IMR-90 (cell line): ENCODE data around the gene CEP162. TPM values are rescaled to one million over a fixed set of nuclear protein-coding genes. Genes with fewer than 3 reads are reported as not detected.

Experiments
- ATAC-seq: fragments of 200-7000 bp; cut with Tn5 transposase; 2 replicates; pipeline ENCODE4 v1.9.1; 2020; ENCODE audit warnings: low read depth, mild to moderate bottlenecking, moderate library complexity
- BruUV-seq: library from RNA; stranded (reverse); fragments of 400-500 nt; replicated peaks from 2 replicates; lab custom pipeline; 2021; lab: Mats Ljungman, UMichigan
- CTCF ChIA-PET: fragments of 300-600 bp; formaldehyde crosslinking; extraction: SDS; loops from one replicate; lab custom pipeline; 2021; ENCODE audit warnings: antibody characterized with exemption; lab: Yijun Ruan, JAX
- POLR2A ChIA-PET: fragments of 300-600 bp; sonication (Branson Sonifier 250); formaldehyde crosslinking; loops from one replicate; lab custom pipeline; 2022; ENCODE audit warnings: antibody characterized with exemption; ENCODE audit not compliant: unreplicated experiment; lab: Charles Lee
- DNase-seq: peaks from one replicate; pipeline ENCODE4 v3.0.0; 2013
- H2AFZ ChIP-seq: replicated peaks from 2 replicates; pipeline ENCODE3; 2013; ENCODE audit warnings: low read length, mild to moderate bottlenecking; ENCODE audit not compliant: poor library complexity
- H2AK5ac ChIP-seq: 2 replicates; pipeline ENCODE4 v1.6.1; 2013; ENCODE audit warnings: low read depth, low read length, inconsistent platforms
- H2AK9ac ChIP-seq: replicated peaks from 2 replicates; pipeline ENCODE3; 2013; ENCODE audit warnings: mild to moderate bottlenecking, low read depth, low read length, moderate library complexity; ENCODE audit not compliant: poor library complexity
- H2BK120ac ChIP-seq: 2 replicates; pipeline ENCODE4 v1.6.1; 2013; ENCODE audit warnings: low read depth, low read length, inconsistent platforms
- H2BK15ac ChIP-seq: 3 replicates; pipeline ENCODE4 v1.6.1; 2013; ENCODE audit warnings: low read depth, low read length, inconsistent platforms
- H2BK20ac ChIP-seq: 2 replicates; pipeline ENCODE4 v1.6.1; 2013; ENCODE audit warnings: low read depth, mild to moderate bottlenecking, inconsistent platforms, low read length, moderate library complexity
- H2BK5ac ChIP-seq: 2 replicates; pipeline ENCODE4 v1.6.1; 2013; ENCODE audit warnings: mild to moderate bottlenecking, low read depth, low read length, inconsistent platforms; ENCODE audit not compliant: poor library complexity, severe bottlenecking
- H3K14ac ChIP-seq: replicated peaks from 2 replicates; pipeline ENCODE4 v1.6.1; 2013; ENCODE audit warnings: low read depth, low read length, inconsistent platforms
- H3K18ac ChIP-seq: 2 replicates; pipeline ENCODE4 v1.6.1; 2013; ENCODE audit warnings: low read depth, low read length, control low read depth
- H3K23ac ChIP-seq: 2 replicates; pipeline ENCODE4 v1.6.1; 2013; ENCODE audit warnings: low read depth, low read length, inconsistent platforms
- H3K27ac ChIP-seq: 2 replicates; pipeline ENCODE4 v1.5.1; 2013; ENCODE audit warnings: mild to moderate bottlenecking, control low read depth, low read length; ENCODE audit not compliant: insufficient read depth
- H3K27me3 ChIP-seq: 2 replicates; pipeline ENCODE4 v1.6.1; 2013; ENCODE audit warnings: low read length; ENCODE audit not compliant: control insufficient read depth, insufficient read depth
- H3K36me3 ChIP-seq: 2 replicates; pipeline ENCODE4 v1.6.1; 2013; ENCODE audit warnings: low read length, mixed read lengths; ENCODE audit not compliant: control insufficient read depth, insufficient read depth
- H3K4ac ChIP-seq: 2 replicates; pipeline ENCODE4 v1.6.1; 2013; ENCODE audit warnings: low read depth, low read length, inconsistent platforms
- H3K4me1 ChIP-seq: 2 replicates; pipeline ENCODE4 v1.6.1; 2013; ENCODE audit warnings: low read length, mixed read lengths; ENCODE audit not compliant: control insufficient read depth, insufficient read depth
- H3K4me2 ChIP-seq: 2 replicates; pipeline ENCODE4 v1.6.1; 2013; ENCODE audit warnings: low read depth, mild to moderate bottlenecking, control low read depth, low read length, moderate library complexity
- H3K4me3 ChIP-seq: 2 replicates; pipeline ENCODE4 v1.5.1; 2013; ENCODE audit warnings: low read depth, mild to moderate bottlenecking, control low read depth, low read length, moderate library complexity; ENCODE audit not compliant: insufficient read depth
- H3K56ac ChIP-seq: 2 replicates; pipeline ENCODE4 v1.6.1; 2013; ENCODE audit warnings: low read length, inconsistent platforms; ENCODE audit not compliant: insufficient read depth; ENCODE audit errors: extremely low read depth
- H3K79me1 ChIP-seq, 2 experiments: 2 replicates each; pipeline ENCODE4 v1.6.1; 2013; ENCODE audit warnings: low read length in 2 of 2, inconsistent platforms in 1 of 2, low read depth in 1 of 2
- H3K9ac ChIP-seq: 2 replicates; pipeline ENCODE4 v1.6.1; 2013; ENCODE audit warnings: low read depth, low read length, control low read depth
- H3K9me1 ChIP-seq: 2 replicates; pipeline ENCODE4 v1.6.1; 2013; ENCODE audit warnings: low read length, inconsistent platforms; ENCODE audit not compliant: insufficient read depth
- H3K9me3 ChIP-seq: 2 replicates; pipeline ENCODE4 v1.6.1; 2013; ENCODE audit warnings: low read length; ENCODE audit not compliant: control insufficient read depth, insufficient read depth
- H4K20me1 ChIP-seq: 2 replicates; pipeline ENCODE4 v1.6.1; 2013; ENCODE audit warnings: low read length, inconsistent platforms; ENCODE audit not compliant: insufficient read depth
- H4K5ac ChIP-seq: 2 replicates; pipeline ENCODE4 v1.6.1; 2013; ENCODE audit warnings: mild to moderate bottlenecking, low read depth, low read length, control low read depth
- H4K8ac ChIP-seq, 2 experiments: 2 replicates each; pipeline ENCODE4 v1.6.1; 2013; ENCODE audit warnings: low read depth in 2 of 2, low read length in 2 of 2, control low read depth in 1 of 2, inconsistent platforms in 1 of 2
- H4K91ac ChIP-seq: 2 replicates; pipeline ENCODE4 v1.6.1; 2013; ENCODE audit warnings: low read depth, low read length, inconsistent platforms; ENCODE audit not compliant: insufficient read depth
- MAFK ChIP-seq: IDR thresholded peaks from 2 replicates; pipeline ENCODE4 v1.6.1; 2012; ENCODE audit warnings: low read depth, low read length, improper control_type of control experiment
- RAD21 ChIP-seq: IDR thresholded peaks from 2 replicates; pipeline ENCODE4 v1.6.1; 2012; ENCODE audit warnings: low read length, improper control_type of control experiment
- WGBS, 2 experiments: methylation state at CpG; one replicate each; pipeline versions ENCODE4 v1.1.5 to v1.1.7; 2013; ENCODE audit warnings: missing lambda C conversion rate in 2 of 2; ENCODE audit not compliant: insufficient read length in 1 of 2; ENCODE audit errors: extremely low coverage in 2 of 2; 5-methylcytosine and 5-hydroxymethylcytosine counted together
- dilution Hi-C: fragments of 300-500 bp; cut with HindIII; formaldehyde crosslinking; loops from one replicate; pipeline ENCODE4 v1.14.3; 2018; ENCODE audit warnings: low sequenced_read_pairs; ENCODE audit not compliant: unreplicated experiment
- in situ Hi-C: fragments of 300-500 bp; cut with MboI; formaldehyde crosslinking; loops from 3 replicates; pipeline ENCODE4 v1.14.3; 2019; ENCODE audit warnings: low sequenced_read_pairs, inconsistent platforms, mixed read lengths
- intact Hi-C: fragments of 100-400 bp; cut with micrococcal nuclease; formaldehyde crosslinking; loops from 2 replicates; pipeline ENCODE4 v1.10.0; 2022
- polyA plus RNA-seq, 3 experiments: library from polyadenylated mRNA; depleted of rRNA; stranded (reverse); fragments of >200 nt; gene quantifications; 2 replicates each; pipeline ENCODE4 v1.2.3, GENCODE V29; 2012; ENCODE audit warnings: low replicate concordance in 1 of 3
- total RNA-seq: library from RNA; depleted of rRNA; stranded (reverse); fragments of >200 nt; gene quantifications from 2 replicates; pipeline ENCODE4 v1.2.3, GENCODE V29; 2012

The CEP162 gene
- total and polyA plus RNA-seq, 2 of the 4 experiments (the other 2 are of a cell fraction) = 1.2 to 1.6 TPM

DNA sequence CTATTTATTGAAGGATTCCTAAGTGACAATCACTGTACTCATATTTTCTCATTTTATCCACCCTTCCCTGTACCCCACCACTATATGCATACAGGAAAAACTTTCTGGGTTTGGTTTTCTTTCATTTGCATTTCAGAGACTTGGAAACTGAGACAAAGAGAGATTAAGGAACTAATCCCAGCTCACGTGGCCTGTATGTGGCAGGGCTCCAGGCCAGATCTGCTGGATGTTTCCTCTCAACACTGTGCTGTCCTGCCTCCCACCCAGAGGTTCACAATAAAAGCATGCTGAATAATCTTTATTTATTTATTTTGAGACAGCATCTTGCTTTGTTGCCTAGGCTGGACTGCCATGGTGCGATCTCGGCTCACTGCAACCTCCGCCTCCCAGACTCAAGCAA, 50.2 kb downstream of the CEP162 start:
- POLR2A ChIA-PET = no interaction called here
- Histone ChIP-seq H2AFZ (no peak overlapping the region), H2BK20ac (no peak overlapping the region), H2AK5ac (no peak overlapping the region), H3K4me3 (no peak overlapping the region), H4K8ac (no peak overlapping the region), H2BK120ac (no peak overlapping the region), H3K56ac (no peak overlapping the region), H3K27me3 (no peaks in the 10 kb centered on the region), H4K20me1 (no peaks in the 10 kb centered on the region), H3K23ac (no peak overlapping the region), H3K9me3 (no peaks in the 10 kb centered on the region), H2BK5ac (no peak overlapping the region), H3K4me2 (no peak overlapping the region), H3K4ac (no peak overlapping the region), H2BK15ac (no peak overlapping the region), H3K9ac (no peak overlapping the region), H4K5ac (no peak overlapping the region), H3K79me1 (no peaks in the 10 kb centered on the region; a peak in 1 of 4 replicates), H4K91ac (no peak overlapping the region), H2AK9ac (no peak overlapping the region), H3K18ac (no peak overlapping the region), H3K27ac (no peak overlapping the region), H3K9me1 (no peaks in the 10 kb centered on the region), H3K14ac (no peak overlapping the region), H3K36me3 (no peaks in the 10 kb centered on the region), H3K4me1 (no peaks in the 10 kb centered on the region)
- TF ChIP-seq RAD21 (no peak), MAFK (no peak)
- CTCF ChIA-PET = no interaction called here
- in situ Hi-C loops (no loop called here), dilution Hi-C loops (no loop called here), intact Hi-C loops (no loop called here)
- no TSS peak for BruUV-seq
- no peak for DNase-seq
- no peak for ATAC-seq
- 87% methylated on average over 3 of the region's 4 CpGs; no CpG with 5 or more reads in 1 of the 2 experiments for WGBS, 2 experiments
